B cell (primary cell): ENCODE results near the gene EFNA2. TPM values are rescaled to one million over a fixed set of nuclear protein-coding genes. Genes with fewer than 3 reads are reported as not detected.

Experiments
- ATAC-seq: fragments of 200-7000 bp; cut with Tn5 transposase; one replicate; pipeline ENCODE4 v1.10.0; 2021; ENCODE audit warnings: low read depth, mild to moderate bottlenecking, moderate number of reproducible peaks, moderate library complexity
- CTCF ChIA-PET: fragments of 350-600 bp; sonication (Branson Sonifier 250); formaldehyde crosslinking; loops from one replicate; lab custom pipeline; 2021; ENCODE audit warnings: antibody characterized with exemption, inconsistent platforms; lab: Charles Lee
- POLR2A ChIA-PET: fragments of 350-600 bp; sonication (Branson Sonifier 250); formaldehyde crosslinking; loops from one replicate; lab custom pipeline; 2021; ENCODE audit warnings: antibody characterized with exemption; lab: Charles Lee
- DNase-seq: peaks from one replicate; pipeline ENCODE4 v3.0.0; 2013
- H2AFZ ChIP-seq: 2 replicates; pipeline ENCODE4 v1.6.1; 2012; ENCODE audit warnings: mild to moderate bottlenecking, low read depth, low read length; ENCODE audit not compliant: insufficient read depth, poor library complexity, severe bottlenecking
- H3K27ac ChIP-seq, 2 donors: 1 replicate in 1 of 2; 2 replicates in 1 of 2; pipeline ENCODE4 v1.5.1; 2012 to 2013; ENCODE audit warnings: low read length in 2 of 2, mild to moderate bottlenecking in 2 of 2, moderate library complexity in 1 of 2
- H3K27me3 ChIP-seq, 4 experiments: fragments of 200-600 bp in 1 of 4; sonication (generic) in 1 of 4; replicated peaks in 1 of 4; 1 replicate in 2 of 4; 2 replicates in 2 of 4; pipeline versions ENCODE4 v1.6.1 to v1.7.0; 2013 to 2016; ENCODE audit warnings: low read length in 3 of 4, mild to moderate bottlenecking in 2 of 4, mixed read lengths in 1 of 4, moderate library complexity in 1 of 4; ENCODE audit not compliant: insufficient read depth in 4 of 4, control insufficient read depth in 3 of 4; ENCODE audit errors: control extremely low read depth in 1 of 4
- H3K36me3 ChIP-seq, 2 experiments: replicated peaks in 1 of 2; 1 replicate in 1 of 2; 2 replicates in 1 of 2; pipeline versions ENCODE4 v1.6.1 to v1.7.1; 2013; ENCODE audit warnings: low read length in 1 of 2; ENCODE audit not compliant: insufficient read depth in 2 of 2, control insufficient read depth in 1 of 2; ENCODE audit errors: control extremely low read depth in 1 of 2, extremely low read depth in 1 of 2
- H3K4me1 ChIP-seq, 2 donors: fragments of 200-600 bp in 1 of 2; sonication (generic) in 1 of 2; 1 replicate in 1 of 2; 2 replicates in 1 of 2; pipeline versions ENCODE4 v1.5.1 to v1.6.1; 2013 to 2017; ENCODE audit warnings: low read length in 2 of 2; ENCODE audit not compliant: control insufficient read depth in 2 of 2, insufficient read depth in 2 of 2
- H3K4me2 ChIP-seq: replicated peaks from 2 replicates; pipeline ENCODE3; 2012; ENCODE audit warnings: mild to moderate bottlenecking, low read depth, low read length; ENCODE audit not compliant: poor library complexity, severe bottlenecking
- H3K4me3 ChIP-seq, 5 experiments: fragments of 200-600 bp in 1 of 5; sonication (generic) in 1 of 5; 1 replicate in 3 of 5; 2 replicates in 2 of 5; pipeline versions ENCODE4 v1.5.1 to v1.7.0; 2011 to 2016; ENCODE audit warnings: low read length in 4 of 5, mild to moderate bottlenecking in 4 of 5, low read depth in 2 of 5, control low read depth in 1 of 5, moderate library complexity in 1 of 5; ENCODE audit not compliant: insufficient read depth in 1 of 5; ENCODE audit errors: control extremely low read depth in 1 of 5, extremely low read depth in 1 of 5
- H3K79me2 ChIP-seq: fragments of 200-600 bp; sonication (generic); one replicate; pipeline ENCODE4 v1.6.0; 2016; ENCODE audit warnings: low read length; ENCODE audit not compliant: control insufficient read depth, insufficient read depth
- H3K9ac ChIP-seq: fragments of 200-600 bp; sonication (generic); 2 replicates; pipeline ENCODE4 v1.6.1; 2017; ENCODE audit warnings: mild to moderate bottlenecking, low read length, moderate library complexity
- H3K9me3 ChIP-seq, 3 donors: one replicate each; pipeline versions ENCODE4 v1.6.1 to v1.7.1; 2013; ENCODE audit warnings: low read length in 2 of 3; ENCODE audit not compliant: control insufficient read depth in 2 of 3, insufficient read depth in 1 of 3; ENCODE audit errors: control extremely low read depth in 1 of 3
- H4K20me1 ChIP-seq: 2 replicates; pipeline ENCODE4 v1.6.0; 2012; ENCODE audit warnings: mild to moderate bottlenecking, low read length; ENCODE audit not compliant: insufficient read depth, control insufficient read depth, poor library complexity, severe bottlenecking
- H3K27ac Mint-ChIP-seq: one replicate; pipeline ENCODE4 v1.8.0; 2021; ENCODE audit warnings: mixed read lengths
- H3K27me3 Mint-ChIP-seq: one replicate; pipeline ENCODE4 v1.8.0; 2021; ENCODE audit warnings: mixed read lengths
- H3K4me1 Mint-ChIP-seq: one replicate; pipeline ENCODE4 v1.8.0; 2021; ENCODE audit warnings: mixed read lengths
- H3K4me3 Mint-ChIP-seq: one replicate; pipeline ENCODE4 v1.8.0; 2021; ENCODE audit warnings: mixed read lengths
- H3K9me3 Mint-ChIP-seq: one replicate; pipeline ENCODE4 v1.8.0; 2022; ENCODE audit warnings: mixed read lengths; ENCODE audit not compliant: insufficient read depth
- EZH2 ChIP-seq: IDR thresholded peaks from 2 replicates; pipeline ENCODE4 v1.6.1; 2012; ENCODE audit warnings: borderline replicate concordance, low read depth, mild to moderate bottlenecking, moderate library complexity, low read length; ENCODE audit not compliant: insufficient read depth, poor library complexity, severe bottlenecking
- WGBS: methylation state at CpG from one replicate; pipeline ENCODE4 v1.1.5; 2013; ENCODE audit warnings: missing lambda C conversion rate; ENCODE audit not compliant: insufficient coverage; 5-methylcytosine and 5-hydroxymethylcytosine counted together
- intact Hi-C: fragments of 100-400 bp; cut with micrococcal nuclease; formaldehyde crosslinking; loops from one replicate; pipeline ENCODE4 v1.10.0; 2022
- polyA plus RNA-seq: library from polyadenylated mRNA; depleted of rRNA; stranded (reverse); fragments of >200 nt; gene quantifications from 2 replicates; pipeline ENCODE4 v1.2.3, GENCODE V29; 2012
- total RNA-seq, 2 donors: library from RNA; stranded (reverse); fragments of 120-200 nt in 1 of 2; gene quantifications; 1 replicate in 1 of 2; 2 replicates in 1 of 2; pipeline versions ENCODE4 v1.2.3 to v1.2.4, GENCODE V29; 2013 to 2022
- TF ChIP-seq, protein P1 (sequence below): fragments of 200-600 bp; IDR thresholded peaks from one replicate; pipeline ENCODE4 v1.8.0; 2022; ENCODE audit warnings: antibody characterized with exemption, mild to moderate bottlenecking

EFNA2 gene
- total and polyA plus RNA-seq, 2 donors (not counting 1 experiment from before 2014, with no cell fraction given), result not detected

DNA sequence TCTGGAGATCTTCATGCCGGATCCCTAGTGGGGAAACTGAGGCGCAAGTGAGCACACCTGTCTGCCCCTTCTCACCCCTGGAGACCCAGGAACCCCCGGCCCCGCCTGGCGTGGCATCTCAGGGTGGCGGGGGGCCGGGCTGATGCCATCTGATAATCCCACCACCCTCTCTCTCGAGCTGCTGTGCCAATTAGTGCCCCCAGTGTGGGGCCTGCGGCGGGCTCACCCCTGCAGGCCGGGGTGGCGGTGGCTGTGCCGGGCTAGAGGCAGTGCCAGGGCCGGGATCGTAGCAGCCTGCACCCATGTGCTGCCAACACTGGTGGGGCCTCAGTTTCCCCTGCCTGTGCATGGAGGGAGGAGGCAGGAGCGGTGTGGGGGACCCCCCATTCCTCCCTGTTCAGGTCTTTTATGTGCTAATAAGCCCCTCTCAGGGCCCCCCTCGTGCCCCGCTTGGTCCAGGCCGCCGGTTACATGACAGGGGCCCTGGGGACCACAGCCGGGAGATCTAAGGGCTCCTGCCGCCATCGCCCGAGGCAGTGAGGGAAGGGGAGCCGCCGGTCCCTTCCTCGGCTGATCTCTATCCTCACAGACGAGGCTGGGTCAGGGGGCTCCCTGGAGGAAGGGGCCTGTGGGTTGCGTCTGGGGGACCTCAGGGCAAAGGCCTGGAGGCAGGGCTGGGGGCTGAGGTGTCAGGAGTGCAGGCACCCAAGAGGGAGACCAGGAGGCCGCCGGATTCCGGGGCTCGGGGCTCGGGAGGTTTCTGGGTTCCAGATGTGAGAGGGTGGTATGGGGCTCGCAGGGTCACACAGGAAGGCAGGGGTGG is 8.3 kb downstream of the EFNA2 start:
- H3K4me1 Mint-ChIP-seq, result peaks cover 8% of the 10 kb centered on the region
- CTCF ChIA-PET, result interaction anchor here (0.9 kb wide), 1 partner anchor 14 kb away, joined by 4 read pairs; no protein-coding TSS in a partner anchor
- H3K27ac ChIP-seq, result no peak overlapping the region
- DNase-seq, result no peak
- H4K20me1 ChIP-seq, result no peaks in the 10 kb centered on the region
- no peak overlapping the region for H2AFZ ChIP-seq
- intact Hi-C loops, result no loop called here
- peaks cover 0 to 67% (median 19%) of the 10 kb centered on the region in 4 experiments for H3K27me3 ChIP-seq
- H3K9me3 ChIP-seq, result peaks cover 0 to 12% (median 0%) of the 10 kb centered on the region in 3 donors
- no peak for ATAC-seq
- H3K9me3 Mint-ChIP-seq, result no peaks in the 10 kb centered on the region
- TF ChIP-seq EZH2, result no peak
- TF ChIP-seq, protein P1, sequence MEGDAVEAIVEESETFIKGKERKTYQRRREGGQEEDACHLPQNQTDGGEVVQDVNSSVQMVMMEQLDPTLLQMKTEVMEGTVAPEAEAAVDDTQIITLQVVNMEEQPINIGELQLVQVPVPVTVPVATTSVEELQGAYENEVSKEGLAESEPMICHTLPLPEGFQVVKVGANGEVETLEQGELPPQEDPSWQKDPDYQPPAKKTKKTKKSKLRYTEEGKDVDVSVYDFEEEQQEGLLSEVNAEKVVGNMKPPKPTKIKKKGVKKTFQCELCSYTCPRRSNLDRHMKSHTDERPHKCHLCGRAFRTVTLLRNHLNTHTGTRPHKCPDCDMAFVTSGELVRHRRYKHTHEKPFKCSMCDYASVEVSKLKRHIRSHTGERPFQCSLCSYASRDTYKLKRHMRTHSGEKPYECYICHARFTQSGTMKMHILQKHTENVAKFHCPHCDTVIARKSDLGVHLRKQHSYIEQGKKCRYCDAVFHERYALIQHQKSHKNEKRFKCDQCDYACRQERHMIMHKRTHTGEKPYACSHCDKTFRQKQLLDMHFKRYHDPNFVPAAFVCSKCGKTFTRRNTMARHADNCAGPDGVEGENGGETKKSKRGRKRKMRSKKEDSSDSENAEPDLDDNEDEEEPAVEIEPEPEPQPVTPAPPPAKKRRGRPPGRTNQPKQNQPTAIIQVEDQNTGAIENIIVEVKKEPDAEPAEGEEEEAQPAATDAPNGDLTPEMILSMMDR, result no peak
- H3K4me2 ChIP-seq, result no peak overlapping the region
- WGBS, result 67% methylated on average over 27 of the region's 35 CpGs
- peaks cover 28% of the 10 kb centered on the region for H3K27me3 Mint-ChIP-seq
- no peak overlapping the region for H3K9ac ChIP-seq
- H3K27ac Mint-ChIP-seq, result no peak overlapping the region
- H3K4me3 ChIP-seq, result no peak overlapping the region
- no peaks in the 10 kb centered on the region for H3K36me3 ChIP-seq
- POLR2A ChIA-PET, result no interaction called here
- peaks cover 13 to 25% of the 10 kb centered on the region in 2 donors for H3K4me1 ChIP-seq
- H3K4me3 Mint-ChIP-seq, result no peak overlapping the region
- no peaks in the 10 kb centered on the region for H3K79me2 ChIP-seq

DNA sequence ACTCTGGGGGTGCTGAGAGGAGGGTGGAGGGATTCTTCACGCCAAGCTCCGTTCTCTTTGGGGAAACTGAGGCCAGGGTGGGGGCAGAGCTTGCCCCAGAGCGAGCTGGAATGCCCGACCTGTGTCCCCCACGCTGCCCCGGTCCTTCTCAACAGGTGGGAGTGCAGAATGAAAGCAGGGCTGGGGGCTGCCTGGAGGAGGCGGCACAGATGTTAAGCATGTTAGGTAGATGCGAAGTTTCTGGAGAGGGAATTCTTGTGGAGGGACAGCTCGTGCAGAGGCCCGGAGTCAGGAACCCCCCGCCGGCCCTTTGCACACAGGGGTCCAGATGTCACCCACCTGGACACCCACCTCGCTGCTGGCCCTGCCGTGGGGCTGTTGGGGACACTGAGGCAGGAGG is 9.0 kb downstream of the EFNA2 start:
- ATAC-seq (no peak), DNase-seq (no peak)
- WGBS, result 80% methylated on average over 14 of the region's 14 CpGs
- Mint-ChIP-seq H3K9me3 (no peaks in the 10 kb centered on the region), H3K27ac (no peak overlapping the region), H3K27me3 (peaks cover 24% of the 10 kb centered on the region), H3K4me3 (no peak overlapping the region), H3K4me1 (peaks cover 8% of the 10 kb centered on the region)
- peaks cover 0 to 12% (median 0%) of the 10 kb centered on the region in 3 donors for H3K9me3 ChIP-seq
- H3K9ac ChIP-seq, result no peak overlapping the region
- peaks cover 0 to 64% (median 17%) of the 10 kb centered on the region in 4 experiments for H3K27me3 ChIP-seq
- no peak overlapping the region for H3K4me3 ChIP-seq
- peaks cover 13 to 25% of the 10 kb centered on the region in 2 donors for H3K4me1 ChIP-seq
- POLR2A ChIA-PET, result no interaction called here
- H3K79me2 ChIP-seq, result no peaks in the 10 kb centered on the region
- TF ChIP-seq, protein P1, result no peak
- TF ChIP-seq EZH2, result no peak
- no peaks in the 10 kb centered on the region for H4K20me1 ChIP-seq
- no peak overlapping the region for H2AFZ ChIP-seq
- CTCF ChIA-PET, result no interaction called here
- no peaks in the 10 kb centered on the region for H3K36me3 ChIP-seq
- no peak overlapping the region for H3K27ac ChIP-seq
- intact Hi-C loops, result no loop called here
- peak overlapping the region; percentile 73 for H3K4me2 ChIP-seq
